GM12801 (cell line): ENCODE data around the gene MRTFB.

Experiments
- CTCF ChIP-seq: IDR thresholded peaks from one replicate; pipeline ENCODE4 v1.5.1; 2011; ENCODE audit warnings: control low read depth; ENCODE audit not compliant: insufficient read length; ENCODE audit errors: extremely low read depth

MRTFB gene

GRCh38 chr16:14036889-14037288, 34.2 kb upstream of the MRTFB start:
- TF ChIP-seq CTCF, result no peak

- TF ChIP-seq CTCF, result no peak
Measured at GRCh38 chr16:14037960-14038359, 33.2 kb upstream of the MRTFB start.

- TF ChIP-seq CTCF, result no peak
Measured at GRCh38 chr16:14041164-14041563, 30.0 kb upstream of the MRTFB start.

- TF ChIP-seq CTCF, result no peak
Measured at GRCh38 chr16:14042706-14043105, 28.4 kb upstream of the MRTFB start.

- TF ChIP-seq CTCF, result no peak
Measured at GRCh38 chr16:14043278-14043677, 27.8 kb upstream of the MRTFB start.

- TF ChIP-seq CTCF, result no peak
Measured at GRCh38 chr16:14043793-14044192, 27.3 kb upstream of the MRTFB start.

- TF ChIP-seq CTCF, result no peak
Measured at GRCh38 chr16:14050291-14051027, 20.7 kb upstream of the MRTFB start.
